Heart left ventricle (tissue), 16 donors: ENCODE data around the gene PLXNB3. TPM values are rescaled to one million over a fixed set of nuclear protein-coding genes. Genes with fewer than 3 reads are reported as not detected.
A peak's percentile ranks its signal among the peaks of the same experiment; 100 is the strongest.

Experiments
- ATAC-seq, 4 donors: fragments of 200-7000 bp; cut with Tn5 transposase; one replicate each; pipeline ENCODE4 v1.9.1; 2020 to 2022; ENCODE audit warnings: moderate library complexity in 4 of 4, mild to moderate bottlenecking in 3 of 4, moderate number of reproducible peaks in 1 of 4
- DNase-seq, 5 donors: peaks; one replicate each; pipeline ENCODE4 v3.0.0-alpha.2; 2020
- H3K27ac ChIP-seq, 12 donors: fragments of 200-600 bp; sonication (generic) in 4 of 12; one replicate each; pipeline versions ENCODE4 v1.5.0 to v1.8.0; 2016 to 2022; ENCODE audit warnings: mild to moderate bottlenecking in 2 of 12
- H3K27me3 ChIP-seq, 9 donors: fragments of 200-600 bp; sonication (generic) in 2 of 9; one replicate each; pipeline versions ENCODE4 v1.5.1 to v1.8.0; 2016 to 2022; ENCODE audit warnings: mild to moderate bottlenecking in 3 of 9
- H3K36me3 ChIP-seq, 9 donors: fragments of 200-600 bp; sonication (generic) in 2 of 9; one replicate each; pipeline versions ENCODE4 v1.5.0 to v1.8.0; 2018 to 2022; ENCODE audit warnings: mild to moderate bottlenecking in 2 of 9
- H3K4me1 ChIP-seq, 12 donors: fragments of 200-600 bp; sonication (generic) in 4 of 12; one replicate each; pipeline versions ENCODE4 v1.5.0 to v1.8.0; 2016 to 2022; ENCODE audit warnings: mild to moderate bottlenecking in 3 of 12
- H3K4me3 ChIP-seq, 12 donors: fragments of 200-600 bp; sonication (generic) in 4 of 12; one replicate each; pipeline versions ENCODE4 v1.5.0 to v1.8.0; 2017 to 2022; ENCODE audit warnings: mild to moderate bottlenecking in 9 of 12, moderate library complexity in 4 of 12
- H3K9me3 ChIP-seq, 12 donors: fragments of 200-600 bp; sonication (generic) in 4 of 12; one replicate each; pipeline versions ENCODE4 v1.5.0 to v1.8.0; 2016 to 2022; ENCODE audit warnings: mild to moderate bottlenecking in 1 of 12
- POLR2A ChIP-seq, 2 donors: fragments of 450-650 bp; IDR thresholded peaks; one replicate each; pipeline ENCODE4 v1.6.1; 2017; ENCODE audit warnings: antibody characterized with exemption in 2 of 2, mild to moderate bottlenecking in 2 of 2, moderate library complexity in 2 of 2
- WGBS, 4 donors: extraction: QIAGEN DNeasy Blood & Tissue Kit in 2 of 4; methylation state at CpG; one replicate each; pipeline versions ENCODE4 v1.1.5 to v1.1.7; 2013 to 2018; 5-methylcytosine and 5-hydroxymethylcytosine counted together
- intact Hi-C, 10 donors: fragments of 100-400 bp; cut with DNase I; formaldehyde crosslinking; loops; one replicate each; pipeline versions ENCODE4 v1.11.1 to v1.14.2; 2022
- polyA plus RNA-seq, 2 donors: library from polyadenylated mRNA; stranded (reverse); fragments of 200-250 nt; gene quantifications; one replicate each; pipeline ENCODE4 v1.2.3, GENCODE V29; 2013
- total RNA-seq, 9 donors: library from RNA; depleted of rRNA in 2 of 9; stranded (reverse); fragments of >200 nt in 2 of 9; fragmentation: NEBNext Ultra II Directional in 3 of 9; extraction: Animal tissue kit (Norgen Biotek cat#: 25700) in 3 of 9; gene quantifications; one replicate each; pipeline versions ENCODE4 v1.1.0 to v1.2.4, GENCODE V29; 2016 to 2023
- TF ChIP-seq, protein P1 (sequence below), 12 donors: fragments of 200-600 bp; sonication (generic) in 4 of 12; IDR thresholded peaks; one replicate each; pipeline versions ENCODE4 v1.5.0 to v1.8.0; 2018 to 2022; ENCODE audit warnings: antibody characterized with exemption in 12 of 12, mild to moderate bottlenecking in 5 of 12
- donor health status: ischemic (EF 13 %, LVEDD 7.1; RV severe dilation, severe dysfunction).
- donor health status: healthy with polysubstance abuse.
- donor health status: DM: no; HTN: yes; CAD: no.
- donor health status: DM: no; HTN: no; CAD: no.
- donor health status: ischemic (EF 25% LVEDD 6.9; RV normal size, moderate dysfunction).
- donor health status: ischemic (EF 25% LVEDD 5.7; RV mildly dilated, moderate dysfunction).
- donor health status: healthy.
- donor health status: DM: yes; HTN: yes; CAD: no.
- donor health status: ischemic (EF 35%, LVEDD 5.7; RV mildly dilated, moderate dysfunction).
- donor health status: nonischemic (EF 11% LVEDD 7.7; RV severe dilation, severe dysfunction).
- donor health status: DM: yes; HTN: yes; CAD: no.
- donor health status: PGD.
- donor health status: ischemic (EF 29% LVEDD 5.4; RV normal size, mild dysfunction).
- donor health status: nonischemic (EF 23%, LVEDD 6.1; RV moderate dilation, normal function).

Gene PLXNB3
- total and polyA plus RNA-seq, 11 donors, result 0.51 to 8.6 (median 2.8) TPM

DNA sequence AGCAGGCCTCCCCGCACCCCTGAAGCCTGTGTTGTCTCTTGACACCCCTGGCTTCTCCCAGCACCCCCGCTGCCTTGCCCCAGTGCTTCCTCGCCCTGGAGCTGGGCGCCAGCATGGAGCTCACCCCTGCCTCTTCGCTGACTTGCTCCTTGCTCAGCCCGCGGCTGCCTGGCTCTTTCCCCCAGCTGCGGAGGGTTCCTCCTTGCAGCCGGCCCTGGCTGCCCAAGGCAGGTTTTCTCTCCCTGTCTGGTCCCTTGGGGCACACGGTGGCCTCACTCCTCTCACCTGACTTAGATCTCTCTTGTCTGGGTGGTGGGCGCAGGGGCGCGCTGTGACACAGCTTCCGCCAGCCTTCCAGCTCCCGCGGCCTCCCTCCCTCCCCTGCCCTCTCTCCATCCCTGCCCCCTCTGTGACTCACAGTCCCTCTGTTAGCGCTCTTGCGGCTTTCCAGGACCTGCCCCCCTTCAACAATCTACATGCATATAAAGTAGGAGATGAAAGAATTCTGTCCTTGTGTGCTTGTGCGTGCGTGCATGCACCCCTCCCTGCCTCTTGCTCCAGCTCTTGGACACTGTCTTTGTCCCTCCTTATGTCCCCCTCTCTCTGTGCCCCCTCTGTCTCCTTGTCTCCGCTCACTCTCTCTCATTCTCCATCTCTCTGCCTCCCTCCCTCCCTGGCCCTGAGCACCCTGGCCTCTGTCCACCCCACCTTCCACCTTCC is 2.2 kb downstream of the PLXNB3 start:
- H3K27ac ChIP-seq, result peak overlapping the region in 4 of 12 donors; percentile 18 to 81 (median 42)
- H3K4me1 ChIP-seq, result peaks cover 0 to 26% (median 5%) of the 10 kb centered on the region in 12 donors
- WGBS, 4 donors, result 62 to 80% (median 70%) methylated on average over 21 of the region's 21 CpGs
- TF ChIP-seq, protein P1, sequence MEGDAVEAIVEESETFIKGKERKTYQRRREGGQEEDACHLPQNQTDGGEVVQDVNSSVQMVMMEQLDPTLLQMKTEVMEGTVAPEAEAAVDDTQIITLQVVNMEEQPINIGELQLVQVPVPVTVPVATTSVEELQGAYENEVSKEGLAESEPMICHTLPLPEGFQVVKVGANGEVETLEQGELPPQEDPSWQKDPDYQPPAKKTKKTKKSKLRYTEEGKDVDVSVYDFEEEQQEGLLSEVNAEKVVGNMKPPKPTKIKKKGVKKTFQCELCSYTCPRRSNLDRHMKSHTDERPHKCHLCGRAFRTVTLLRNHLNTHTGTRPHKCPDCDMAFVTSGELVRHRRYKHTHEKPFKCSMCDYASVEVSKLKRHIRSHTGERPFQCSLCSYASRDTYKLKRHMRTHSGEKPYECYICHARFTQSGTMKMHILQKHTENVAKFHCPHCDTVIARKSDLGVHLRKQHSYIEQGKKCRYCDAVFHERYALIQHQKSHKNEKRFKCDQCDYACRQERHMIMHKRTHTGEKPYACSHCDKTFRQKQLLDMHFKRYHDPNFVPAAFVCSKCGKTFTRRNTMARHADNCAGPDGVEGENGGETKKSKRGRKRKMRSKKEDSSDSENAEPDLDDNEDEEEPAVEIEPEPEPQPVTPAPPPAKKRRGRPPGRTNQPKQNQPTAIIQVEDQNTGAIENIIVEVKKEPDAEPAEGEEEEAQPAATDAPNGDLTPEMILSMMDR (IDR thresholded peaks at IDR 0.05), result no peak
- no peaks in the 10 kb centered on the region for H3K9me3 ChIP-seq
- intact Hi-C loops, result no loop called here
- ATAC-seq, result no peak
- H3K36me3 ChIP-seq, result no peaks in the 10 kb centered on the region
- DNase-seq, result peak in 3 of 5 donors; percentile 14 to 23 (median 20)
- peak overlapping the region in 3 of 12 donors; percentile 9 to 24 (median 22) for H3K4me3 ChIP-seq
- no peaks in the 10 kb centered on the region for H3K27me3 ChIP-seq

DNA sequence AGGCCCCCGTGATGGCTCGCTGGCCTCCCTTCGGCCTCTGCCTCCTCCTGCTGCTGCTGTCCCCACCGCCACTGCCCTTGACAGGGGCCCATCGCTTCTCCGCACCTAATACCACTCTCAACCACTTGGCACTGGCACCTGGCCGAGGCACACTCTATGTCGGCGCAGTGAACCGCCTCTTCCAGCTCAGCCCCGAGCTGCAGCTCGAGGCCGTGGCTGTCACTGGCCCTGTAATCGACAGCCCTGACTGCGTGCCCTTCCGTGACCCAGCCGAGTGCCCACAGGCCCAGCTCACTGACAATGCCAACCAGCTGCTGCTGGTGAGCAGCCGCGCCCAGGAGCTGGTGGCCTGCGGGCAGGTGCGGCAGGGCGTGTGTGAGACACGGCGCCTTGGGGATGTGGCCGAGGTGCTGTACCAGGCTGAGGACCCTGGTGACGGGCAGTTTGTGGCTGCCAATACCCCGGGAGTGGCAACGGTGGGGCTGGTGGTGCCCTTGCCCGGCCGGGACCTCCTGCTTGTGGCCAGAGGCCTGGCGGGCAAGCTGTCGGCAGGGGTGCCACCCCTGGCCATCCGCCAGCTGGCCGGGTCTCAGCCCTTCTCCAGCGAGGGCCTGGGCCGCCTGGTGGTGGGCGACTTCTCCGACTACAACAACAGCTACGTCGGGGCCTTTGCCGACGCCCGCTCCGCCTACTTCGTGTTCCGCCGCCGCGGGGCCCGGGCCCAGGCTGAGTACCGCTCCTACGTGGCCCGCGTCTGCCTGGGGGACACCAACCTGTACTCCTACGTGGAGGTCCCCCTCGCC is 3.0 kb downstream of the PLXNB3 start:
- Histone ChIP-seq H3K27me3 (no peaks in the 10 kb centered on the region), H3K4me1 (peaks cover 0 to 26% (median 5%) of the 10 kb centered on the region in 12 donors), H3K9me3 (no peaks in the 10 kb centered on the region), H3K36me3 (no peaks in the 10 kb centered on the region), H3K4me3 (no peak overlapping the region), H3K27ac (peak overlapping the region in 1 of 12 donors; percentile 81)
- DNase-seq (peak in 3 of 5 donors; percentile 16 to 20 (median 18)), ATAC-seq (no peak)
- TF ChIP-seq, protein P1 (IDR thresholded peaks at IDR 0.05), result no peak
- no peak for TF ChIP-seq POLR2A (IDR thresholded peaks at IDR 0.05)
- intact Hi-C loops, result no loop called here
- WGBS, 4 donors, result 84 to 94% (median 91%) methylated on average over 47 to 56 of the region's 56 CpGs

DNA sequence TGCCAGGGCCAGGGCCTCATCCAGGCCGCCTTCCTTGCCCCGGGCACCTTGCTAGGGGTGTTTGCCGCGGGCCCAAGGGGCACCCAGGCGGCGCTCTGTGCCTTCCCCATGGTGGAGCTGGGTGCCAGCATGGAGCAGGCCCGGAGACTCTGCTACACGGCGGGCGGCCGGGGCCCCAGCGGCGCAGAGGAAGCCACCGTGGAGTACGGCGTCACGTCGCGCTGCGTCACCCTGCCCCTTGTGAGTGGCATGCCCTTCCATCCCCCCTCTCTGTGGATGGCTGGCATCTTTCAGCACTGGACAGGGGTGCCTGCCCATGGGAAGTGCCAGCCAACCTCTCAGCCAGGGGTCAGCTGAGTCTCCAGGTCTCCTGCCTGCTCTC is 3.6 kb downstream of the PLXNB3 start:
- WGBS, 4 donors, result 80 to 96% (median 93%) methylated on average over 2 to 20 of the region's 20 CpGs
- TF ChIP-seq, protein P1 (IDR thresholded peaks at IDR 0.05), result no peak
- TF ChIP-seq POLR2A (IDR thresholded peaks at IDR 0.05), result no peak
- Histone ChIP-seq H3K9me3 (no peaks in the 10 kb centered on the region), H3K36me3 (no peaks in the 10 kb centered on the region), H3K4me3 (no peak overlapping the region), H3K4me1 (peaks cover 0 to 26% (median 5%) of the 10 kb centered on the region in 12 donors), H3K27ac (no peak overlapping the region), H3K27me3 (no peaks in the 10 kb centered on the region)
- no peak for ATAC-seq
- intact Hi-C loops, result no loop called here
- peak in 1 of 5 donors; percentile 21 for DNase-seq
